Smooth muscle cell of bladder (primary cell): ENCODE data around the gene HSDL1. TPM values are rescaled to one million over a fixed set of nuclear protein-coding genes. Genes with fewer than 3 reads are reported as not detected.

Experiments
- total RNA-seq: library from RNA; depleted of rRNA; stranded (reverse); fragments of >200 nt; gene quantifications from 2 replicates; pipeline ENCODE4 v1.2.3, GENCODE V29; 2014

The HSDL1 gene
- 16.2 and 20.8 TPM in 2 replicates for total RNA-seq

GRCh38 chr16:84144859-84145639 lies at the start of gene HSDL1, which contains the start of gene DNAAF1:
HSDL1 (minus strand) TSS chr16:84145177; CDS start chr16:84131321, 13,856 bp downstream.
DNAAF1 (plus strand) TSS chr16:84145308; CDS start chr16:84145441, 133 bp downstream.

GRCh38 chr16:84190731-84191388 lies 45.9 kb upstream of the HSDL1 start, which contains the start of gene ADAD2:
ADAD2 (plus strand) TSS chr16:84191157; CDS start chr16:84191231, 74 bp downstream.

GRCh38 chr16:84186685-84187437 lies 41.9 kb upstream of the HSDL1 start, which contains the start of gene TAF1C:
TAF1C (minus strand) TSS chr16:84187057; CDS start chr16:84184988, 2,069 bp downstream.

GRCh38 chr16:84116720-84117493 lies 28.1 kb downstream of the HSDL1 start, which contains the start of gene MBTPS1:
MBTPS1 (minus strand) TSS chr16:84116942; CDS start chr16:84101783, 15,159 bp downstream.

Other genes with a start within 250 kb of the HSDL1 start
- 3.3 and 4.6 TPM in 2 replicates for gene MLYCD, start 246.1 kb downstream of the HSDL1 start, total RNA-seq
- gene OSGIN1, start 191.9 kb downstream of the HSDL1 start, total RNA-seq: 1.7 and 2.5 TPM in 2 replicates
- gene NECAB2, start 176.9 kb downstream of the HSDL1 start, total RNA-seq: 0.14 and 0.18 TPM in 2 replicates
- not detected in 2 replicates for gene SLC38A8, start 102.4 kb downstream of the HSDL1 start, total RNA-seq
- 114 and 150 TPM in 2 replicates for gene MBTPS1, start 28.2 kb downstream of the HSDL1 start, total RNA-seq
- gene DNAAF1, start 131 bp upstream of the HSDL1 start, total RNA-seq: not detected in 2 replicates
- gene TAF1C, start 41.9 kb upstream of the HSDL1 start, total RNA-seq: 9.3 and 10.2 TPM in 2 replicates
- gene ADAD2, start 46.0 kb upstream of the HSDL1 start, total RNA-seq: not detected in 2 replicates
- not detected in 2 replicates for gene KCNG4, start 94.8 kb upstream of the HSDL1 start, total RNA-seq
- 6.7 and 28.6 TPM in 2 replicates for gene WFDC1, start 149.7 kb upstream of the HSDL1 start, total RNA-seq
- under 0.01 TPM in 1 of 2 replicates, not detected in the other for gene ATP2C2, start 223.4 kb upstream of the HSDL1 start, total RNA-seq